HL-60 (cell line): Measurements from ENCODE around the gene UTS2B.

Experiments
- CTCF ChIP-seq: IDR thresholded peaks from one replicate; pipeline ENCODE4 v1.5.1; 2011; ENCODE audit warnings: low read length, control low read depth, inconsistent platforms; ENCODE audit not compliant: insufficient read depth
- GABPA ChIP-seq: IDR thresholded peaks from 2 replicates; pipeline ENCODE4 v1.6.1; 2012; ENCODE audit warnings: low read depth
- POLR2AphosphoS5 ChIP-seq: IDR thresholded peaks from 2 replicates; pipeline ENCODE4 v1.6.1; 2012; ENCODE audit warnings: low read depth
- REST ChIP-seq: IDR thresholded peaks from 2 replicates; pipeline ENCODE4 v1.6.1; 2012; ENCODE audit warnings: low read depth; ENCODE audit not compliant: insufficient replicate concordance

GRCh38 chr3:191321019-191321767, 9.1 kb downstream of the UTS2B start:
- TF ChIP-seq POLR2AphosphoS5 (no peak), CTCF (no peak), GABPA (no peak), REST (no peak)
